Mucosa of rectum (tissue), 2 donors: Measurements from ENCODE around the gene KDM2A.
"Not testable (repeated sequence)": the region's sequence is repeated elsewhere in the genome, so short reads cannot be mapped to it uniquely, and the experiment has no call there.

Experiments
- H3K27ac ChIP-seq, 2 donors: one replicate each; pipeline ENCODE4 v1.7.0; 2013; ENCODE audit warnings: inconsistent platforms in 2 of 2, low read depth in 2 of 2, low read length in 2 of 2
- H3K27me3 ChIP-seq, 2 donors: one replicate each; pipeline ENCODE4 v1.7.0; 2013; ENCODE audit warnings: low read length in 2 of 2; ENCODE audit not compliant: control insufficient read depth in 2 of 2, insufficient read depth in 2 of 2
- H3K36me3 ChIP-seq, 2 donors: one replicate each; pipeline ENCODE4 v1.7.0; 2013; ENCODE audit warnings: low read length in 2 of 2; ENCODE audit not compliant: control insufficient read depth in 2 of 2, insufficient read depth in 2 of 2
- H3K4me1 ChIP-seq, 2 donors: one replicate each; pipeline ENCODE4 v1.7.0; 2013; ENCODE audit warnings: low read length in 2 of 2, mild to moderate bottlenecking in 1 of 2; ENCODE audit not compliant: control insufficient read depth in 2 of 2, insufficient read depth in 2 of 2
- H3K4me3 ChIP-seq, 2 donors: one replicate each; pipeline ENCODE4 v1.7.0; 2013; ENCODE audit warnings: low read length in 2 of 2
- H3K9ac ChIP-seq, 2 donors: one replicate each; pipeline ENCODE4 v1.7.0; 2013; ENCODE audit warnings: low read length in 2 of 2, low read depth in 1 of 2, mild to moderate bottlenecking in 1 of 2
- H3K9me3 ChIP-seq, 2 donors: one replicate each; pipeline ENCODE4 v1.7.0; 2013; ENCODE audit warnings: low read length in 2 of 2; ENCODE audit not compliant: control insufficient read depth in 2 of 2
- donor health status: healthy.
- donor health status: Normal muscosa, but diverticular disease.

KDM2A gene

GRCh38 chr11:67227726-67228125 lies 108.7 kb downstream of the KDM2A start:
- H3K9ac ChIP-seq, result no peak overlapping the region
- H3K27ac ChIP-seq, result no peak overlapping the region
- no peaks in the 10 kb centered on the region for H3K27me3 ChIP-seq
- no peak overlapping the region for H3K4me3 ChIP-seq
- H3K4me1 ChIP-seq, result no peaks in the 10 kb centered on the region
- H3K36me3 ChIP-seq, result peaks cover 23 to 49% of the 10 kb centered on the region in 2 donors
- H3K9me3 ChIP-seq, result no peaks in the 10 kb centered on the region

- Histone ChIP-seq H3K27ac (no peak overlapping the region), H3K4me3 (no peak overlapping the region), H3K36me3 (peaks cover 19 to 41% of the 10 kb centered on the region in 2 donors), H3K9ac (no peak overlapping the region), H3K9me3 (no peaks in the 10 kb centered on the region), H3K4me1 (no peaks in the 10 kb centered on the region), H3K27me3 (no peaks in the 10 kb centered on the region)
These were observed 111.3 kb downstream of the KDM2A start for GRCh38 chr11:67230406-67230805.

- no peak overlapping the region for H3K9ac ChIP-seq
- no peak overlapping the region for H3K27ac ChIP-seq
- peaks cover 19 to 41% of the 10 kb centered on the region in 2 donors for H3K36me3 ChIP-seq
- H3K4me1 ChIP-seq, result no peaks in the 10 kb centered on the region
- no peaks in the 10 kb centered on the region for H3K9me3 ChIP-seq
- no peaks in the 10 kb centered on the region for H3K27me3 ChIP-seq
- no peak overlapping the region for H3K4me3 ChIP-seq
These were observed 111.8 kb downstream of the KDM2A start for GRCh38 chr11:67230886-67231285.

- Histone ChIP-seq H3K9ac (no peak overlapping the region), H3K27me3 (no peaks in the 10 kb centered on the region), H3K4me1 (peaks cover 3 to 5% of the 10 kb centered on the region in 2 donors), H3K27ac (no peak overlapping the region), H3K9me3 (no peaks in the 10 kb centered on the region), H3K4me3 (no peak overlapping the region), H3K36me3 (peaks cover 10 to 25% of the 10 kb centered on the region in 2 donors)
These were observed 114.6 kb downstream of the KDM2A start for GRCh38 chr11:67233584-67234190.

- H3K36me3 ChIP-seq, result peaks cover 7 to 19% of the 10 kb centered on the region in 2 donors
- not testable (repeated sequence) for H3K27ac ChIP-seq
These were observed 115.5 kb downstream of the KDM2A start for GRCh38 chr11:67234571-67234970.

GRCh38 chr11:67237574-67237973 lies 118.5 kb downstream of the KDM2A start:
- H3K27ac ChIP-seq, result no peak overlapping the region
- peaks cover 0 to 10% of the 10 kb centered on the region in 2 donors for H3K36me3 ChIP-seq
- no peak overlapping the region for H3K4me3 ChIP-seq
- H3K9ac ChIP-seq, result no peak overlapping the region
- H3K9me3 ChIP-seq, result no peaks in the 10 kb centered on the region
- H3K4me1 ChIP-seq, result peaks cover 32 to 36% of the 10 kb centered on the region in 2 donors
- no peaks in the 10 kb centered on the region for H3K27me3 ChIP-seq

More at GRCh38 chr11:67234571-67234970, 115.5 kb downstream of the KDM2A start:
- H3K27me3 ChIP-seq, H3K9ac ChIP-seq, H3K4me3 ChIP-seq, H3K9me3 ChIP-seq: not testable (repeated sequence)
- peaks cover 12 to 14% of the 10 kb centered on the region in 2 donors for H3K4me1 ChIP-seq

GRCh38 chr11:67238894-67239782 lies 120.1 kb downstream of the KDM2A start:
- H3K27ac ChIP-seq, result peak overlapping the region; percentile 88 to 91
- no peaks in the 10 kb centered on the region for H3K27me3 ChIP-seq
- peak overlapping the region; percentile 54 to 88 for H3K9ac ChIP-seq
- peaks cover 37 to 40% of the 10 kb centered on the region in 2 donors for H3K4me1 ChIP-seq
- H3K9me3 ChIP-seq, result no peaks in the 10 kb centered on the region
- peaks cover 9 to 10% of the 10 kb centered on the region in 2 donors for H3K36me3 ChIP-seq
- H3K4me3 ChIP-seq, result peak overlapping the region; percentile 48 to 58

- Histone ChIP-seq H3K4me1 (peaks cover 37 to 40% of the 10 kb centered on the region in 2 donors), H3K27ac (peak overlapping the region; percentile 88 to 91), H3K9ac (peak overlapping the region; percentile 88 to 99), H3K27me3 (no peaks in the 10 kb centered on the region), H3K9me3 (no peaks in the 10 kb centered on the region), H3K36me3 (peaks cover 14 to 15% of the 10 kb centered on the region in 2 donors), H3K4me3 (peak overlapping the region; percentile 84 to 99)
These were observed 120.9 kb downstream of the KDM2A start for GRCh38 chr11:67239783-67240575.

- H3K4me3 ChIP-seq, result peak overlapping the region; percentile 84 to 99
- no peaks in the 10 kb centered on the region for H3K27me3 ChIP-seq
- H3K4me1 ChIP-seq, result peaks cover 37 to 40% of the 10 kb centered on the region in 2 donors
- peak overlapping the region; percentile 88 to 91 for H3K27ac ChIP-seq
- H3K36me3 ChIP-seq, result peaks cover 22 to 23% of the 10 kb centered on the region in 2 donors
- H3K9me3 ChIP-seq, result no peaks in the 10 kb centered on the region
- peak overlapping the region; percentile 88 to 99 for H3K9ac ChIP-seq
These were observed 121.7 kb downstream of the KDM2A start for GRCh38 chr11:67240576-67241389.
